HL-60/S4 treated with retinoic acid at 250 ng/mL for 4 days and 3 days (cell line): ENCODE data around the gene DIPK1C.

Experiments
- in situ Hi-C: fragments of 300-500 bp; cut with MboI; formaldehyde crosslinking; loops from 2 replicates; pipeline ENCODE4 v1.7.0; 2022; ENCODE audit warnings: low sequenced_read_pairs

DIPK1C gene

GRCh38 chr18:74486119-74486849 lies 29.2 kb upstream of the DIPK1C start:
- in situ Hi-C loops: no loop called here

DNA sequence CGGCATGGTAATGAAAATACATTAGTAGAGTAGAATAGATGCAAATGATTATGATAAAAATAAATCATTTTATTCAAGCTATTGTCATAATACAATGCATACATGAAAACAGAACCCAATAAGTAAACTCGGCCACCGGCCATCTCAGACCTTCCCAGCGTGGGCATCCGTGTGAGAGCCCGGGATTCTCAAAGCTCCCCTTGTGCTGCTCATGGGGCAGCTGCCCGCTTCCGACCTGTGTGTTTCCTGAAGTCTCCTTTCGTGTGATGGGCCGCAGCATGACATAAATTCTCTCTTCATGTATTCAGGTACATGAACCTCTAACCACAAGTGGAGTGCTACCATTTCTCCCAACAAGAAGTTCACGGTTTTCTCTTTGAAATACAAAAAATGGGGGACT lies 25.6 kb upstream of the DIPK1C start:
- in situ Hi-C loops: no loop called here

- in situ Hi-C loops: no loop called here
Measured at GRCh38 chr18:74480149-74480651, 23.1 kb upstream of the DIPK1C start.

DNA sequence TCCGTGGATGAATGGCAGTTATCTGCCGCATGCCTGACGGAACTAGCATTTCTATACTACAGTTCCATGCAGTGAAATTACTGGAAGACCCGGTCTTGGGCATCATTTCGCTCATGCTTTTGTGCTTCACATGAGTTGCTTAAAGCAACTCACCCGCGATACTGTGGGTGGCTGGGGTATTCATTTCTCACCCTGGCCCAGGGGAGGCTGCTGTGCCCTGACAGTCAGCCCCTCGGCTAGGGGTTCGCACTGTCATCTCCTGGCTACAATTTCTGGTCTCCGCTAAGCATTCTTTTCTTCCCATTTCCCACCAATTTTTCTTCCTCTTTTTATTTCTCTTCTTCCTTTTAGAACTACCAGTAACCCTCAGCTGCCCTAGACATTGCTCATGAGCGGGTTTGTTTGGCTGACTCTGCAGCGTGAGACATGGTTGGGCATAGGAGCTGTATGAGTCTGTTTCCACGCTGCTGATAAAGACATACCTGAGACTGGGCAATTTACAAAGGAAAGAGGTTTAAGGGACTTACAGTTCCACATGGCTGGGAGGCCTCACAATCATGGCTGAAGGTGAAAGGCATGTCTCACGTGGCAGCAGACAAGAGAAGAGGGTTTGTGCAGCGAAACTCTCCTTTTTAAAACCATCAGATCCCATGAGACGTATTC lies 22.5 kb upstream of the DIPK1C start:
- in situ Hi-C loops: no loop called here

- in situ Hi-C loops: no loop called here
Measured at GRCh38 chr18:74478880-74479279, 21.8 kb upstream of the DIPK1C start.

DNA sequence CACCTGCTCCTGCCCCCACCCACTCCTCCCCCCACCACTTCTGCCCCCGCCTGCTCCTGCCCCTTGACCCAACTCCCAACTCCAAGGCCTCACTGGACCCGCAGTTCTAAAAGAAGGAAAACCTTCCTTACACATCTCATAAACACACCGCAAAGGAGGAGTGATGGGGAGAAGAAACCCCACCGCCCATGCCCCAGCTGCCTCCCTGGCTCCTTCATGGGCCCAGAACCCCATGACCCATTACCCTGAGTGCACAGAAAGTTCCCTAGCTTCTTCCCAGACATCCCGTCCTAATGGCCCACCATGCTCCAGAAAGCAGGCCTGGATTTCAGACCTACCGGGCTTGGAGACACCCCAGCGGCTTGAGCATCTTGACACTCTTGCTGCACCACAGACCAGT lies 21.2 kb upstream of the DIPK1C start:
- in situ Hi-C loops: no loop called here

DNA sequence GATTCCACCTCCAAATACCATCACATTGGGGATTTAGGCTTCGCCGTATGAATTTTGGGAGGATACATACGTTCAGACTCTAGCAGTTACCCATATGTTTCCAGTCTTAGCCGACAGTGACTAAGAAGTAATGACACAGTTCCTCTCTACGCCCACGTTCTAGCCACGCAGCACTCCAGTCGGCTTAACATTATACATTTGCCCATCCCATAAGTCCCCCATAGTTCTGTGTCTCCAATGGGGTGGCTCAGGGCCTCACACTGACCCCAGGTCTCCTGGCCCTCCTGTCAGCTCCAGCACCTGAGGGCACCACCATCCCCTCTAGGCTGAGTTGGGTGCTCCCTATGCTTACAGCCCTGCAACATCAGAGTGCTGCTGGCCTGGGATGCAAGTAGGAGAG lies 20.7 kb upstream of the DIPK1C start:
- in situ Hi-C loops: no loop called here

GRCh38 chr18:74476140-74476539 lies 19.0 kb upstream of the DIPK1C start:
- in situ Hi-C loops: no loop called here

DNA sequence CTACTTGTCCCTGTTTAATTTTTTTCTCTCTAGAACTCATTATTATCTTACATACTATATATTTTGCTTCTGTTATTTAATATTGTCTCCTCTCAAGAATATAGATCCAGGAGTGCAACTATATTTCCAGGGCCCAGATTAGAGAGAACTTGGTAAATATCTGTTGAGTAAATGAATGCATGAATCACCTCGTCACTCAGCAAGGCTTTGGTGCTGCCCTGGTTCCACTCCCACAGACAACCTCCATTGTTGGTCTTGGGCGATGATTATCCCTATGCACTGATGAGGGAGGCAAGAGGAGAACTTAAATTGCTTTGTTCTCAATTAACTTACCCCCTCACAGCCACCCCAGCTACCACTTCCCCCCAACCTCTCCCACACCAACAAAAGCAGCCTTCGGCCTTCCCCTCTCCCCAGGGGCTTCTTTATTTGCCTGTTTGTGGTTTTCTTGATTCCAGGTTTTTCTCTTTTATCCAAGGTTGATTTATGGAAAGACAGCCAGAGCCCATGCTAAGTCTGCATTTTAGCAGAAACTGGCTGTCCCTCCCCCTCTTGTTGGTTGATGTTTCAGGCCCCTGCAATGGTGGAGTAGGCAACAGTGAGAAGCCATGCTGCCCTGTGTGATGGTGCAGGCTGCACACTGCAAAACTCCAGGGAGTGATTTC lies 17.0 kb upstream of the DIPK1C start:
- in situ Hi-C loops: no loop called here

- in situ Hi-C loops: no loop called here
Measured at GRCh38 chr18:74472312-74472711, 15.2 kb upstream of the DIPK1C start.

DNA sequence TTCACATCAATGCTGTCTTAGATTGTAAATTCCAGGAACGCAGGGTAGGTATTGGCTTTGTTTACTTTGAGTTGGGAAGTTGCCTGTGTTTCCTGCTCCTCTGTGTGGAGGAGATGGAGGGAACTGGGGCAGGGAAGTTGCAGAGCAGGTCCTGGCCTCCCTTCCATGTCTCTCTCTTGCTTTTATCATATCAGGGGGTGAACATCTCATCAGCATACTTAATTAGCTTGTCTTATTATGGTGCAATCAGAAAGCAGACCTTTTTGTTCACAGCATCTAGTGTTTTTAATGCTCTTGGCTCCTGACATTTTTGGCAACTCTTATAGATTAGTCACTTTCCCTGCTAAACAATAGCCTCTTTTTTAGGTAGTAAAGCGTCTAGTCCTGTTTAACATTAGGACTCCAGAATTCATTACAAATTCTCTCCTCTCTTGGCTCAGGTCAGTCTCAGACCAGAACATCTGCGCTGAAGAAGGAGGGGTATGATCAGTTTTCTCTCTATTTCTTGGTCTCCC lies 11.5 kb upstream of the DIPK1C start:
- in situ Hi-C loops: no loop called here

- in situ Hi-C loops: no loop called here
Measured at GRCh38 chr18:74465775-74466174, 8.7 kb upstream of the DIPK1C start.

- in situ Hi-C loops: no loop called here
Measured at GRCh38 chr18:74463983-74464382, 6.9 kb upstream of the DIPK1C start.

DNA sequence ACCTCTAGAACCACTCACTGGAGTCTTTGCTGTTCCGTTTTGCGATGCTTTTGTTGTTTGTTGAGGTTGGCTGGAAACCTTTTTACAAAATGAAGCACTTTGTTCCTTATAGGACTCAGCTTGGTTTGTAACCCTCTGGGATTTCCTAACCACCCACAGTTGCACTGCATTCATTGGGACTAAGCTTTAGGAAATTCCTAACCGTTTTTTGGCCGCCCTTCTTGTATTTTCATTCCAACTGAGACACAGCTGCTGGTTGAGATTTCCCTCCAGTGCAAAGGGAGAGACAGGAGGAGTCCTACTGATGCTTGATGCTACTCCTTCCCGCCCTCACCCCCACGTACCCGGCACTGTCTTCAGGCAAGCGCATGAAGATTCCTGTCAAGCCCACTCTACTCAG lies 6.1 kb upstream of the DIPK1C start:
- in situ Hi-C loops: no loop called here

DNA sequence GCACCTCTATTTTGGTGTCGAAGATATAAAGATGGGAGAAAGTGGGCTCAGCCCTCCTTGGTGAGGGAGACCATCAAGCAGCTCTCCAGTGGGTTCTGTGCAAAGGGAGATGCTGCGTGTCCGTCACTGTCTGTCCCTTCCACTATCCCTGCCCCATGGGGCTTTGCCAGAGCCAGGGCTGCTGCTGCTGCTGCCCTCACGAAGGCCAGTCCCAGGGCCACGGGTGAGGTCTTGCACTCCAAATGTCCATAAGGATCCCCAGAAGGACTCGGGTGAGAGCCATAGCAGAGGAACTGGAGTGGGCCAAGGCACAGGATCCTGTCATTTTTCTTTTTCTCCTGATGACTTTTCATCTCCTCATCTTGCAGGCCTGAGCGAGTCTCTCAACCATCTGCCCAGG lies 3.7 kb upstream of the DIPK1C start:
- in situ Hi-C loops: no loop called here

- in situ Hi-C loops: no loop called here
Measured at GRCh38 chr18:74459889-74460288, 2.8 kb upstream of the DIPK1C start.

GRCh38 chr18:74457725-74458421 lies 765 bp upstream of the DIPK1C start:
- in situ Hi-C loops: no loop called here

- in situ Hi-C loops: no loop called here
Measured at GRCh38 chr18:74456349-74457042, 612 bp downstream of the DIPK1C start.

DNA sequence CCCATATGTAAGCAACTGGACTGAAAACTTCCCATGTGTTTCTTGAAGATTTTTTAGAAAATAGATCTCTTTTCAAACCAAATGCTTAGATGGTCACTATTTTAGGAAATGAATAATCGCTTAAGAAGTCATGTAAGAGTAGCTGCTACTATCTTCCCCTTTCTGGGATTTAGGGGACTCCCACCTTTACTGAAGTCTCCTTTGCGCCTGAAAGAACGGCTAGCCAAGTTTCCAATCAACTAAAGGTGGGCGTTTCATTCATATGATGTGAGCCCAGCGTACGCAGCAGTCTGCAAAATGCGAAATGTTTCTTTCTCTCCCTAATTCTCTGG lies 1.1 kb downstream of the DIPK1C start:
- in situ Hi-C loops: no loop called here

DNA sequence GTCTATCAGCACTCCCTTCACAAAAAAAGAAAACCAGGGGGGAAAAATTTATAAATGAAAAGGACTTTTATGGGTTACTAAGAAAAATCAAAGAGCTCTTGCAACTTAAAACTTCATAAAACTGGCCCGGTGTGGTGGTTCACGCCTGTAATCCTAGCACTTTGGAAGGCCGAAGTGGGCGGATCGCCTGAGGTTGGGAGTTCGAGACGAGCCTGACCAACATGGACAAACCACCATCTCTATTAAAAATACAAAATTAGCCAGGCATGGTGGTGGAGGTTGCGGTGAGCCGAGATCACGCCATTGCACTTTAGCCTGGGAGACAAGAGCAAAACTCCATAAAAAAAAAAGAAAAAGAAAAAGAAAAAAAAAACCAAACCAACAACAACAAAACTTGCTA lies 1.7 kb downstream of the DIPK1C start:
- in situ Hi-C loops: no loop called here

- in situ Hi-C loops: no loop called here
Measured at GRCh38 chr18:74454279-74454751, 2.8 kb downstream of the DIPK1C start.
